Common myeloid progenitor, CD34-positive (primary cell): ENCODE results near the gene ECHS1.
"Not testable (repeated sequence)": the region's sequence is repeated elsewhere in the genome, so short reads cannot be mapped to it uniquely, and the experiment has no call there.

ENCODE experiments used
- CTCF ChIA-PET: fragments of 350-600 bp; sonication (Branson Sonifier 250); formaldehyde crosslinking; loops from one replicate; lab custom pipeline; 2021; ENCODE audit warnings: antibody characterized with exemption; lab: Charles Lee
- POLR2A ChIA-PET: fragments of 350-600 bp; sonication (Branson Sonifier 250); formaldehyde crosslinking; loops from one replicate; lab custom pipeline; 2021; ENCODE audit warnings: antibody characterized with exemption; lab: Charles Lee
- DNase-seq, 3 donors: peaks; one replicate each; pipeline versions ENCODE4 v3.0.0 to v3.0.0-alpha.2; 2013
- H3K27ac ChIP-seq, 2 experiments: 1 replicate in 1 of 2; 2 replicates in 1 of 2; pipeline ENCODE4 v1.7.0; 2013; ENCODE audit warnings: inconsistent platforms in 2 of 2, low read length in 2 of 2, mild to moderate bottlenecking in 2 of 2, low read depth in 1 of 2, moderate library complexity in 1 of 2; ENCODE audit not compliant: severe bottlenecking in 2 of 2, insufficient read depth in 1 of 2, poor library complexity in 1 of 2
- H3K27me3 ChIP-seq, 5 experiments: replicated peaks in 2 of 5; 1 replicate in 3 of 5; 2 replicates in 2 of 5; pipeline versions ENCODE4 v1.6.1 to v1.7.0; 2013; ENCODE audit warnings: low read length in 4 of 5, mild to moderate bottlenecking in 2 of 5, moderate library complexity in 2 of 5, inconsistent platforms in 1 of 5; ENCODE audit not compliant: insufficient read depth in 5 of 5, control insufficient read depth in 4 of 5
- H3K36me3 ChIP-seq, 4 experiments: 1 replicate in 2 of 4; 2 replicates in 2 of 4; pipeline versions ENCODE4 v1.6.1 to v1.7.0; 2013; ENCODE audit warnings: low read length in 3 of 4, control low read depth in 1 of 4, mild to moderate bottlenecking in 1 of 4; ENCODE audit not compliant: control insufficient read depth in 4 of 4, insufficient read depth in 4 of 4
- H3K4me1 ChIP-seq, 4 experiments: 1 replicate in 3 of 4; 2 replicates in 1 of 4; pipeline versions ENCODE4 v1.6.1 to v1.7.1; 2013; ENCODE audit warnings: low read length in 3 of 4, mild to moderate bottlenecking in 3 of 4, control low read depth in 1 of 4, inconsistent platforms in 1 of 4, moderate library complexity in 1 of 4; ENCODE audit not compliant: control insufficient read depth in 4 of 4, insufficient read depth in 4 of 4; ENCODE audit errors: control extremely low read depth in 1 of 4
- H3K4me3 ChIP-seq, 7 experiments: 1 replicate in 4 of 7; 2 replicates in 3 of 7; pipeline versions ENCODE4 v1.5.1 to v1.7.0; 2013; ENCODE audit warnings: mild to moderate bottlenecking in 7 of 7, low read length in 6 of 7, moderate library complexity in 6 of 7, inconsistent platforms in 2 of 7, low read depth in 2 of 7, control low read depth in 1 of 7; ENCODE audit not compliant: insufficient read depth in 4 of 7, control insufficient read depth in 1 of 7; ENCODE audit errors: extremely low read depth in 1 of 7
- H3K9me3 ChIP-seq, 5 experiments: 1 replicate in 4 of 5; 2 replicates in 1 of 5; pipeline versions ENCODE4 v1.6.1 to v1.7.1; 2013; ENCODE audit warnings: low read length in 4 of 5, mild to moderate bottlenecking in 2 of 5, inconsistent platforms in 1 of 5, low read depth in 1 of 5, moderate library complexity in 1 of 5; ENCODE audit not compliant: control insufficient read depth in 4 of 5, insufficient read depth in 2 of 5; ENCODE audit errors: control extremely low read depth in 1 of 5
- WGBS: methylation state at CpG from one replicate; pipeline ENCODE4 v1.1.5; 2013; ENCODE audit not compliant: insufficient coverage; 5-methylcytosine and 5-hydroxymethylcytosine counted together

Gene ECHS1

DNA sequence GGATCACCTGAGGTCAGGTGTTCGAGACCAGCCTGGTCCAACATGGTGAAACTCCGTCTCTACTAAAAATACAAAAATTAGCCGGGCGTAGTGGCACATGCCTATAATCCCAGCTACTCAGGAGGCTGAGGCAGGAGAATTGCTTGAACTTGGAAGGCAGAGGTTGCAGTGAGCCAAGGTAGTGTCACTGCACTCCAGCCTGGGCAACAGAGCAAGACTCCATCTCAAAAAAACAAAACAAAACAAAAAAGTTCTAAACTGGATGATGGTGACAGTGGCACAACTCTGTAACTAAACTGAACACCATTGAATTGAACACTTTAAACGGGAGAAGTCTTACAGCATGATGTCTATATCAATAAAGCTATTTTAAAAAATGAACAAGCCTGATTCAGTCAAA is 3.0 kb upstream of the ECHS1 start:
- CTCF ChIA-PET: interaction anchor here (2.7 kb wide), 1 partner anchor 47 kb away, joined by 10 read pairs; no protein-coding TSS in a partner anchor
- WGBS: 100% methylated on average over 1 of the region's 5 CpGs
- H3K9me3 ChIP-seq, H3K36me3 ChIP-seq, H3K27ac ChIP-seq, DNase-seq, H3K4me3 ChIP-seq, POLR2A ChIA-PET, H3K27me3 ChIP-seq: not testable (repeated sequence)
- H3K4me1 ChIP-seq: peaks cover 0 to 45% (median 38%) of the 10 kb centered on the region in 4 experiments

- 97% methylated on average over 9 of the region's 12 CpGs for WGBS
- CTCF ChIA-PET: no interaction called here
- DNase-seq: no peak
- Histone ChIP-seq H3K27me3 (peaks cover 0 to 3% (median 0%) of the 10 kb centered on the region in 5 experiments), H3K36me3 (peaks cover 0 to 7% (median 4%) of the 10 kb centered on the region in 4 experiments), H3K9me3 (no peaks in the 10 kb centered on the region), H3K27ac (no peak overlapping the region), H3K4me3 (no peak overlapping the region), H3K4me1 (peaks cover 0 to 41% (median 33%) of the 10 kb centered on the region in 4 experiments)
- POLR2A ChIA-PET: no interaction called here
Observed at GRCh38 chr10:133375357-133376115, 2.4 kb upstream of the ECHS1 start.

GRCh38 chr10:133372507-133372906 is 647 bp downstream of the ECHS1 start:
- Histone ChIP-seq H3K9me3 (no peaks in the 10 kb centered on the region), H3K36me3 (peaks cover 2 to 33% (median 25%) of the 10 kb centered on the region in 4 experiments), H3K27ac (no peak overlapping the region), H3K27me3 (peaks cover 0 to 3% (median 0%) of the 10 kb centered on the region in 5 experiments), H3K4me3 (peak overlapping the region in 5 of 7 experiments; percentile 25 to 88 (median 29)), H3K4me1 (peaks cover 0 to 15% (median 12%) of the 10 kb centered on the region in 4 experiments)
- ChIA-PET POLR2A (no interaction called here), CTCF (no interaction called here)
- DNase-seq: no peak
- 63% methylated on average over 9 of the region's 20 CpGs for WGBS

DNA sequence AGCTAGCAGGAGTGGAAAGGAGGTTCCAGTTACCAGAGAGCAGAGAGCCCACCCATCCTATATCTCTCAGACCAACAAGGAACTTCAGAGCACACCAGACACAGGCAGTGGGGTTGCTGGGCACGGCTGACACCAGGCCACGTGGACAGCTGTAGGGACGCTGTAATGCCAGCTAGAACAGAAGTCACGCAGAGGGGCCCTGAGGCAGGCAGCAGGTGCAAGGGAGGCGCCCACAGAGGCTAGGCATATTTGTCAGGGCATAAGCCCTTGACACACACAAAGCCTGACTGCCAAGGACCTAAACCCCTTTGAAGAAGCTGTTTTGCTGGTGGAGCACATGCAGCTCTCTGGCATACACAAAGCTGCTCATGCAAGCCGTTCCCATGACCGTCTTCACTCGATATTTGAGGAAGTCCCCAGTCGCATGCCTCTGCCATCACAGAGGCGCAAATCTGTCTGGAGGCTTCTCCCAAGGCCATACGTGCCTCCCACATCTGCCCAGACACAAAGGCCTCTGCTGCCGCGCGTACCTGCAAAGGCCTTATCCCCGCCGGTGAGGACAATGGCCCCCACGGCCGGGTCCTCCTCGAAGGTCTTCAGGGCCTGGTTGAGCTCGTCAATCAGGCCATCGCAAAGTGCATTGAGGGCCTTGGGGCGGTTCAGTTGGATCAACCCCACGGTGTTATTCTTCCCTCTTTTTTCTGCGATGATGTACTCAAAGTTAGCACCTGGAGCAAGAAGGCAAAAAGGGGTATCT is 2.9 kb downstream of the ECHS1 start:
- H3K27me3 ChIP-seq: no peaks in the 10 kb centered on the region
- H3K9me3 ChIP-seq: no peaks in the 10 kb centered on the region
- WGBS: 97% methylated on average over 22 of the region's 24 CpGs
- CTCF ChIA-PET: interaction anchor here (0.7 to 2.3 kb wide), 5 partner anchors 9 to 126 kb away, joined by 3 to 12 read pairs (median 4); no protein-coding TSS in a partner anchor
- peaks cover 0 to 12% (median 11%) of the 10 kb centered on the region in 4 experiments for H3K4me1 ChIP-seq
- DNase-seq: no peak
- H3K36me3 ChIP-seq: peaks cover 7 to 51% (median 40%) of the 10 kb centered on the region in 4 experiments
- H3K4me3 ChIP-seq: no peak overlapping the region
- H3K27ac ChIP-seq: no peak overlapping the region
- POLR2A ChIA-PET: no interaction called here

DNA sequence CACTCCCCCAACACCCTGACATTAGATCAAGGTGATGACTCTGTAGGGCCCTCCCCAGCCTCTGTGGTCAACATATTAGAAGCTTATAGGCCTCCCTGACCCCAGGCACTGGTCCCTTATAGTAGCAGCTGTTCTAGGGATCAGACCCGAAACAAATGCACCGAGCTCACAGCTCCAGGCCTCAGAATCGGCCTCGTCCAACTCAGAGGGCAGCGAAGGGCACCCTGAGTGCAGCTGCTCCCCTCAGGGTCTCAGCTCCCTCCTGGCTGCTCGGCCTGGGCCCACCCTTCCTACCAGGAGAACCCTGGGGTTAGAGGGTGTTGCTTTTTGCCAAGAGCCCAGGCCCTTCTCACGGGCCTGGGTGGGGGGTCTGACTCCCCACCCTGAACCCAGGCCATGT is 5.0 kb downstream of the ECHS1 start:
- H3K9me3 ChIP-seq: no peaks in the 10 kb centered on the region
- ChIA-PET CTCF (interaction anchor here (1.3 kb wide), 1 partner anchor 10 kb away, joined by 4 read pairs; no protein-coding TSS in a partner anchor), POLR2A (no interaction called here)
- peaks cover 0 to 7% (median 6%) of the 10 kb centered on the region in 4 experiments for H3K4me1 ChIP-seq
- H3K27ac ChIP-seq: no peak overlapping the region
- 100% methylated on average over 4 of the region's 7 CpGs for WGBS
- no peak overlapping the region for H3K4me3 ChIP-seq
- no peak for DNase-seq
- H3K36me3 ChIP-seq: peaks cover 9 to 65% (median 48%) of the 10 kb centered on the region in 4 experiments
- H3K27me3 ChIP-seq: no peaks in the 10 kb centered on the region

- H3K36me3 ChIP-seq: peaks cover 9 to 72% (median 52%) of the 10 kb centered on the region in 4 experiments
- H3K9me3 ChIP-seq, H3K27ac ChIP-seq, H3K4me3 ChIP-seq, H3K27me3 ChIP-seq, H3K4me1 ChIP-seq, POLR2A ChIA-PET, DNase-seq: not testable (repeated sequence)
- CTCF ChIA-PET: interaction anchor here (1.3 kb wide), 1 partner anchor 11 kb away, joined by 4 read pairs; no protein-coding TSS in a partner anchor
- no CpG with 5 or more reads among the region's 7 CpGs for WGBS
Observed at GRCh38 chr10:133367461-133367860, 5.7 kb downstream of the ECHS1 start.
